ENCODE measurements around the gene CCM2. TPM values are rescaled to one million over a fixed set of nuclear protein-coding genes. Genes with fewer than 3 reads are reported as not detected.

Gene CCM2
- total RNA-seq, 2 experiments from 2014 or later = 130 to 134 TPM

GRCh38 chr7:44964384-44964830, 35.6 kb upstream of the CCM2 start:
- peaks cover 24% of the 10 kb centered on the region for H3K4me1 Mint-ChIP-seq
- H3K4me3 Mint-ChIP-seq = no peak overlapping the region
- no peak for DNase-seq
- no peaks in the 10 kb centered on the region for H3K27me3 Mint-ChIP-seq
- peaks cover 67% of the 10 kb centered on the region for H3K36me3 Mint-ChIP-seq (ENCODE audit: low read depth)
- POLR2A ChIA-PET = interaction anchor here (0.7 to 22.8 kb wide), 14 partner anchors 11 to 382 kb away, joined by 3 to 517 read pairs (median 3); partner anchors contain the start of genes H2AZ2, MYO1G and TMED4
- H3K9me3 Mint-ChIP-seq = no peaks in the 10 kb centered on the region
- H3K27ac Mint-ChIP-seq = no peak overlapping the region
- CTCF ChIA-PET = interaction anchor here (1.2 to 2.2 kb wide), 2 partner anchors 9 to 171 kb away, joined by 3 to 10 read pairs; no protein-coding TSS in a partner anchor

- H3K27ac Mint-ChIP-seq = no peak overlapping the region
- no peaks in the 10 kb centered on the region for H3K9me3 Mint-ChIP-seq
- no peak for DNase-seq
- peaks cover 70% of the 10 kb centered on the region for H3K36me3 Mint-ChIP-seq (ENCODE audit: low read depth)
- no peak overlapping the region for H3K4me3 Mint-ChIP-seq
- ChIA-PET CTCF (interaction anchor here (1.1 to 2.2 kb wide), 2 partner anchors 8 to 9 kb away, joined by 5 to 10 read pairs; no protein-coding TSS in a partner anchor), POLR2A (interaction anchor here (0.7 to 22.8 kb wide), 11 partner anchors 12 to 171 kb away, joined by 3 to 517 read pairs (median 3); partner anchors contain the start of gene MYO1G)
- no peaks in the 10 kb centered on the region for H3K27me3 Mint-ChIP-seq
- H3K4me1 Mint-ChIP-seq = peaks cover 19% of the 10 kb centered on the region
These were observed 35.1 kb upstream of the CCM2 start for GRCh38 chr7:44964831-44965440.

GRCh38 chr7:44965441-44965903, 34.5 kb upstream of the CCM2 start:
- Mint-ChIP-seq H3K27me3 (no peaks in the 10 kb centered on the region), H3K4me3 (no peak overlapping the region), H3K9me3 (no peaks in the 10 kb centered on the region), H3K27ac (no peak overlapping the region), H3K36me3 (ENCODE audit: low read depth) (peaks cover 70% of the 10 kb centered on the region), H3K4me1 (peaks cover 14% of the 10 kb centered on the region)
- ChIA-PET POLR2A (interaction anchor here (0.8 to 22.8 kb wide), 8 partner anchors 12 to 121 kb away, joined by 3 to 517 read pairs (median 6); partner anchors contain the start of gene MYO1G), CTCF (interaction anchor here (1.1 kb wide), 1 partner anchor 9 kb away, joined by 5 read pairs; no protein-coding TSS in a partner anchor)
- DNase-seq = no peak

- POLR2A ChIA-PET = interaction anchor here (0.8 to 22.8 kb wide), 5 partner anchors 13 to 70 kb away, joined by 3 to 517 read pairs (median 8); partner anchors contain the start of gene MYO1G
- Mint-ChIP-seq H3K4me1 (peaks cover 12% of the 10 kb centered on the region), H3K4me3 (no peak overlapping the region), H3K9me3 (no peaks in the 10 kb centered on the region), H3K36me3 (ENCODE audit: low read depth) (peaks cover 73% of the 10 kb centered on the region), H3K27ac (peak overlapping the region; percentile 40), H3K27me3 (no peaks in the 10 kb centered on the region)
- CTCF ChIA-PET = interaction anchor here (1.1 kb wide), 1 partner anchor 8 kb away, joined by 5 read pairs; no protein-coding TSS in a partner anchor
- DNase-seq = no peak
These were observed 33.9 kb upstream of the CCM2 start for GRCh38 chr7:44965937-44966730.

GRCh38 chr7:44966731-44967538, 33.1 kb upstream of the CCM2 start:
- peak overlapping the region; percentile 44 for H3K27ac Mint-ChIP-seq
- CTCF ChIA-PET = no interaction called here
- POLR2A ChIA-PET = interaction anchor here (1.1 to 22.8 kb wide), 2 partner anchors 15 to 29 kb away, joined by 3 to 517 read pairs; partner anchors contain the start of gene MYO1G

GRCh38 chr7:44967571-44968446, 32.2 kb upstream of the CCM2 start:
- H3K36me3 Mint-ChIP-seq (ENCODE audit: low read depth) = peaks cover 90% of the 10 kb centered on the region
- ChIA-PET POLR2A (interaction anchor here (22.8 kb wide), 1 partner anchor 14 kb away, joined by 517 read pairs; the partner anchor contains the start of gene MYO1G), CTCF (no interaction called here)
- no peak overlapping the region for H3K4me3 Mint-ChIP-seq
- no peaks in the 10 kb centered on the region for H3K27me3 Mint-ChIP-seq
- no peak for DNase-seq
- peak overlapping the region; percentile 47 for H3K27ac Mint-ChIP-seq
- H3K4me1 Mint-ChIP-seq = peaks cover 24% of the 10 kb centered on the region
- H3K9me3 Mint-ChIP-seq = no peaks in the 10 kb centered on the region

More at GRCh38 chr7:44966731-44967538, 33.1 kb upstream of the CCM2 start:
- Mint-ChIP-seq H3K4me3 (no peak overlapping the region), H3K4me1 (peaks cover 16% of the 10 kb centered on the region), H3K36me3 (ENCODE audit: low read depth) (peaks cover 81% of the 10 kb centered on the region), H3K9me3 (no peaks in the 10 kb centered on the region), H3K27me3 (no peaks in the 10 kb centered on the region)
- DNase-seq = no peak

- ChIA-PET CTCF (interaction anchor here (5.8 kb wide), 1 partner anchor 167 kb away, joined by 100 read pairs; no protein-coding TSS in a partner anchor), POLR2A (interaction anchor here (0.7 to 26.2 kb wide), 8 partner anchors 1 to 143 kb away, joined by 3 to 517 read pairs (median 6); partner anchors contain the start of genes CCM2, MYO1G and TBRG4)
- Mint-ChIP-seq H3K27ac (no peak overlapping the region), H3K36me3 (ENCODE audit: low read depth) (peaks cover 94% of the 10 kb centered on the region), H3K9me3 (no peaks in the 10 kb centered on the region), H3K27me3 (no peaks in the 10 kb centered on the region), H3K4me1 (peaks cover 35% of the 10 kb centered on the region), H3K4me3 (no peak overlapping the region)
- no peak for DNase-seq
These were observed 30.8 kb upstream of the CCM2 start for GRCh38 chr7:44969049-44969700.

GRCh38 chr7:44969701-44970522, 30.1 kb upstream of the CCM2 start:
- Mint-ChIP-seq H3K4me3 (no peak overlapping the region), H3K27ac (no peak overlapping the region), H3K4me1 (peaks cover 42% of the 10 kb centered on the region), H3K36me3 (ENCODE audit: low read depth) (peaks cover 94% of the 10 kb centered on the region), H3K9me3 (no peaks in the 10 kb centered on the region), H3K27me3 (no peaks in the 10 kb centered on the region)
- ChIA-PET CTCF (interaction anchor here (5.8 kb wide), 1 partner anchor 166 kb away, joined by 100 read pairs; no protein-coding TSS in a partner anchor), POLR2A (interaction anchor here (0.7 to 26.2 kb wide), 12 partner anchors 0 to 153 kb away, joined by 3 to 517 read pairs (median 4); partner anchors contain the start of genes CCM2, H2AZ2, MYO1G and TBRG4)
- no peak for DNase-seq

- Mint-ChIP-seq H3K27me3 (no peaks in the 10 kb centered on the region), H3K9me3 (no peaks in the 10 kb centered on the region), H3K4me1 (peaks cover 49% of the 10 kb centered on the region), H3K27ac (no peak overlapping the region), H3K4me3 (no peak overlapping the region), H3K36me3 (ENCODE audit: low read depth) (peaks cover 93% of the 10 kb centered on the region)
- POLR2A ChIA-PET = interaction anchor here (0.8 to 26.2 kb wide), 10 partner anchors 0 to 152 kb away, joined by 3 to 517 read pairs (median 4); partner anchors contain the start of genes CCM2, H2AZ2, MYO1G and TBRG4
- CTCF ChIA-PET = interaction anchor here (5.8 kb wide), 1 partner anchor 166 kb away, joined by 100 read pairs; no protein-coding TSS in a partner anchor
- no peak for DNase-seq
These were observed 29.4 kb upstream of the CCM2 start for GRCh38 chr7:44970523-44971051.

Data from activated CD4-positive, alpha-beta memory T cell treated with anti-CD3 and anti-CD28 coated beads, Interleukin-2, amount 10 ng/mL, durations not matched to agents 7 days and 5 days (primary cell).